Measurements from ENCODE around the gene ABCA12.

Gene ABCA12

GRCh38 chr2:214987261-214987660 is 151.2 kb downstream of the ABCA12 start:
- no peak overlapping the region for H3K4me3 ChIP-seq (replicated peaks; ENCODE audit: insufficient read depth, low read length)
- no peak for DNase-seq (ENCODE audit: low read depth in 1 of 2, low spot score in 1 of 2)
- no peaks in the 10 kb centered on the region for H3K27me3 ChIP-seq (ENCODE audit: insufficient read depth, poor library complexity, severe bottlenecking)
- TF ChIP-seq POLR2AphosphoS5 (IDR thresholded peaks at IDR 0.05; ENCODE audit: low read depth) = no peak
- no peak for TF ChIP-seq GABPA (IDR thresholded peaks at IDR 0.05; ENCODE audit: low read depth)
- TF ChIP-seq SPI1 (IDR thresholded peaks at IDR 0.05; ENCODE audit: borderline replicate concordance, low read depth) = no peak
- TF ChIP-seq REST (IDR thresholded peaks at IDR 0.05; ENCODE audit: insufficient replicate concordance, low read depth) = no peak
- TF ChIP-seq CTCF (IDR thresholded peaks at IDR 0.05; ENCODE audit: insufficient read depth, low read length) = no peak
- H3K27ac ChIP-seq (replicated peaks) = no peak overlapping the region

GRCh38 chr2:214985619-214986018 is 152.8 kb downstream of the ABCA12 start:
- TF ChIP-seq POLR2AphosphoS5 (IDR thresholded peaks at IDR 0.05; ENCODE audit: low read depth) (no peak), SPI1 (IDR thresholded peaks at IDR 0.05; ENCODE audit: borderline replicate concordance, low read depth) (no peak), GABPA (IDR thresholded peaks at IDR 0.05; ENCODE audit: low read depth) (no peak), CTCF (IDR thresholded peaks at IDR 0.05; ENCODE audit: insufficient read depth, low read length) (no peak), REST (IDR thresholded peaks at IDR 0.05; ENCODE audit: insufficient replicate concordance, low read depth) (no peak)
- no peak for DNase-seq (ENCODE audit: low read depth in 1 of 2, low spot score in 1 of 2)
- no peak overlapping the region for H3K4me3 ChIP-seq (replicated peaks; ENCODE audit: insufficient read depth, low read length)
- no peaks in the 10 kb centered on the region for H3K27me3 ChIP-seq (ENCODE audit: insufficient read depth, poor library complexity, severe bottlenecking)
- H3K27ac ChIP-seq (replicated peaks) = no peak overlapping the region

GRCh38 chr2:214966420-214966819 is 172.0 kb downstream of the ABCA12 start:
- Histone ChIP-seq H3K27ac (replicated peaks) (no peak overlapping the region), H3K27me3 (ENCODE audit: insufficient read depth, poor library complexity, severe bottlenecking) (no peaks in the 10 kb centered on the region), H3K4me3 (replicated peaks; ENCODE audit: insufficient read depth, low read length) (no peak overlapping the region)
- DNase-seq (ENCODE audit: low read depth in 1 of 2, low spot score in 1 of 2) = no peak
- TF ChIP-seq REST (IDR thresholded peaks at IDR 0.05; ENCODE audit: insufficient replicate concordance, low read depth) = no peak
- TF ChIP-seq POLR2AphosphoS5 (IDR thresholded peaks at IDR 0.05; ENCODE audit: low read depth) = no peak
- no peak for TF ChIP-seq SPI1 (IDR thresholded peaks at IDR 0.05; ENCODE audit: borderline replicate concordance, low read depth)
- TF ChIP-seq GABPA (IDR thresholded peaks at IDR 0.05; ENCODE audit: low read depth) = no peak
- no peak for TF ChIP-seq CTCF (IDR thresholded peaks at IDR 0.05; ENCODE audit: insufficient read depth, low read length)
